IPS DF 6.9 (cell line): Measurements from ENCODE around the gene SNX17.
A peak's percentile ranks its signal among the peaks of the same experiment; 100 is the strongest.

Experiments used
- DNase-seq: peaks from one replicate; pipeline ENCODE4 v3.0.0-alpha.2; 2013; ENCODE audit warnings: low read depth, low spot score
- H3K27ac ChIP-seq: one replicate; pipeline ENCODE4 v1.5.1; 2013; ENCODE audit warnings: low read length, control low read depth
- H3K27me3 ChIP-seq: 2 replicates; pipeline ENCODE4 v1.6.1; 2013; ENCODE audit warnings: mild to moderate bottlenecking, low read length; ENCODE audit not compliant: control insufficient read depth, insufficient read depth
- H3K36me3 ChIP-seq: 2 replicates; pipeline ENCODE4 v1.6.1; 2013; ENCODE audit warnings: low read length; ENCODE audit not compliant: control insufficient read depth, insufficient read depth
- H3K4me1 ChIP-seq: 2 replicates; pipeline ENCODE4 v1.6.1; 2013; ENCODE audit warnings: low read length; ENCODE audit not compliant: control insufficient read depth, insufficient read depth
- H3K4me3 ChIP-seq: 2 replicates; pipeline ENCODE4 v1.5.1; 2013; ENCODE audit warnings: mild to moderate bottlenecking, low read length
- H3K9me3 ChIP-seq: 2 replicates; pipeline ENCODE4 v1.6.1; 2013; ENCODE audit warnings: low read length, inconsistent platforms; ENCODE audit not compliant: control insufficient read depth, insufficient read depth
- WGBS: extraction: QIAGEN DNeasy Blood & Tissue Kit; methylation state at CpG from one replicate; pipeline ENCODE4 v1.1.7; 2013; ENCODE audit warnings: mixed read lengths, missing lambda C conversion rate; ENCODE audit not compliant: insufficient read length, insufficient coverage; 5-methylcytosine and 5-hydroxymethylcytosine counted together

Gene SNX17, protein sequence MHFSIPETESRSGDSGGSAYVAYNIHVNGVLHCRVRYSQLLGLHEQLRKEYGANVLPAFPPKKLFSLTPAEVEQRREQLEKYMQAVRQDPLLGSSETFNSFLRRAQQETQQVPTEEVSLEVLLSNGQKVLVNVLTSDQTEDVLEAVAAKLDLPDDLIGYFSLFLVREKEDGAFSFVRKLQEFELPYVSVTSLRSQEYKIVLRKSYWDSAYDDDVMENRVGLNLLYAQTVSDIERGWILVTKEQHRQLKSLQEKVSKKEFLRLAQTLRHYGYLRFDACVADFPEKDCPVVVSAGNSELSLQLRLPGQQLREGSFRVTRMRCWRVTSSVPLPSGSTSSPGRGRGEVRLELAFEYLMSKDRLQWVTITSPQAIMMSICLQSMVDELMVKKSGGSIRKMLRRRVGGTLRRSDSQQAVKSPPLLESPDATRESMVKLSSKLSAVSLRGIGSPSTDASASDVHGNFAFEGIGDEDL

GRCh38 chr2:27370026-27370815 lies at the start of gene SNX17, which contains the start of gene EIF2B4:
TSS of gene SNX17 (plus strand) at chr2:27370616. CDS start at chr2:27370744, 128 bp downstream.
TSS of gene EIF2B4 (minus strand) at chr2:27370338. CDS start at chr2:27370314, 24 bp downstream.
- Histone ChIP-seq H3K27me3 (no peaks in the 10 kb centered on the region), H3K36me3 (peaks cover 27% of the 10 kb centered on the region), H3K4me3 (peak within 1 kb of the TSS; percentile 95), H3K4me1 (peaks cover 3% of the 10 kb centered on the region), H3K27ac (no peak within 1 kb of the TSS), H3K9me3 (no peaks in the 10 kb centered on the region)
- DNase-seq = peak; percentile 95
- no CpG with 5 or more reads among the region's 85 CpGs for WGBS

- Histone ChIP-seq H3K36me3 (no peaks in the 10 kb centered on the region), H3K4me1 (peaks cover 5% of the 10 kb centered on the region), H3K27me3 (no peaks in the 10 kb centered on the region), H3K4me3 (no peak overlapping the region), H3K27ac (no peak overlapping the region), H3K9me3 (no peaks in the 10 kb centered on the region)
- DNase-seq = no peak
- WGBS = no CpG with 5 or more reads among the region's 8 CpGs
These were observed 49.4 kb upstream of the SNX17 start for GRCh38 chr2:27320958-27321543.

GRCh38 chr2:27322301-27322765 lies 48.1 kb upstream of the SNX17 start:
- H3K9me3 ChIP-seq = no peaks in the 10 kb centered on the region
- no peak for DNase-seq
- H3K36me3 ChIP-seq = peaks cover 7% of the 10 kb centered on the region; the same call in 1 of the 2 replicates
- peak overlapping the region; percentile 55 for H3K4me3 ChIP-seq
- H3K4me1 ChIP-seq = peaks cover 4% of the 10 kb centered on the region; the same call in 1 of the 2 replicates
- H3K27me3 ChIP-seq = no peaks in the 10 kb centered on the region
- WGBS = no CpG with 5 or more reads among the region's 10 CpGs
- no peak overlapping the region for H3K27ac ChIP-seq

GRCh38 chr2:27322766-27323595 lies 47.4 kb upstream of the SNX17 start, which contains the start of gene MPV17:
TSS of gene MPV17 (minus strand) at chr2:27323097. CDS start at chr2:27322517, 580 bp downstream.
- peaks cover 7% of the 10 kb centered on the region; the same call in 1 of the 2 replicates for H3K36me3 ChIP-seq
- no peak within 1 kb of the TSS for H3K27ac ChIP-seq
- no peaks in the 10 kb centered on the region for H3K9me3 ChIP-seq
- peak within 1 kb of the TSS; percentile 55 for H3K4me3 ChIP-seq
- no peaks in the 10 kb centered on the region for H3K27me3 ChIP-seq
- no CpG with 5 or more reads among the region's 39 CpGs for WGBS
- H3K4me1 ChIP-seq = peaks cover 4% of the 10 kb centered on the region; the same call in 1 of the 2 replicates
- peak; percentile 84 for DNase-seq

GRCh38 chr2:27323596-27324285 lies 46.7 kb upstream of the SNX17 start:
- Histone ChIP-seq H3K4me1 (peaks cover 4% of the 10 kb centered on the region; the same call in 1 of the 2 replicates), H3K36me3 (peaks cover 14% of the 10 kb centered on the region; the same call in 1 of the 2 replicates), H3K4me3 (peak overlapping the region; percentile 55; the same call in 1 of the 2 replicates), H3K27me3 (no peaks in the 10 kb centered on the region), H3K27ac (no peak overlapping the region), H3K9me3 (no peaks in the 10 kb centered on the region)
- no peak for DNase-seq
- no CpG with 5 or more reads among the region's 5 CpGs for WGBS

GRCh38 chr2:27324720-27325119 lies 45.7 kb upstream of the SNX17 start:
- WGBS = no CpG with 5 or more reads among the region's 5 CpGs
- Histone ChIP-seq H3K27ac (no peak overlapping the region), H3K4me3 (no peak overlapping the region), H3K36me3 (peaks cover 19% of the 10 kb centered on the region; the same call in 1 of the 2 replicates), H3K27me3 (no peaks in the 10 kb centered on the region), H3K4me1 (peaks cover 4% of the 10 kb centered on the region; the same call in 1 of the 2 replicates), H3K9me3 (no peaks in the 10 kb centered on the region)
- DNase-seq = no peak

DNA sequence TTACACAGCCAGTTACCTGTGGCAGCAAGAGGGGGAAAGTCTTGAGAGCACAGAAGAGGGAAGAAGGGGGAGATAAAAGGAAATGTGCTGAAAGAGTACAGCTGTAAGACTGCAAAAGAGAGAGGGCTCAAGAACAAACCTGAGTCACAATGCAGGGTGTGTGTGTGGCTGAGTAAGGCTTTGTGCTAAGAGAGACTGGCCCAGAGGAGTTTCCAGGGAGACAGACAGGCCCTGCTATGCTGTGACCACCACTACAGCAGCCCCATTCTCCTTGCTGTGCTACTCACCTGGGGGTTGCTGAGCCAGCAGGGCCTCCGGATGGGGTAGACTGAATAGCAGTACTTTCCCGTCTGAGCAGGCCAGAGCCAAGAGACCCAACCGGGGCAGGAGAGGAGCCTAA lies 35.1 kb upstream of the SNX17 start:
- no peaks in the 10 kb centered on the region for H3K4me1 ChIP-seq
- peaks cover 33% of the 10 kb centered on the region for H3K36me3 ChIP-seq
- no peak overlapping the region for H3K4me3 ChIP-seq
- no peak overlapping the region for H3K27ac ChIP-seq
- H3K9me3 ChIP-seq = no peaks in the 10 kb centered on the region
- H3K27me3 ChIP-seq = no peaks in the 10 kb centered on the region
- DNase-seq = no peak
- no CpG with 5 or more reads among the region's 3 CpGs for WGBS

- no peaks in the 10 kb centered on the region for H3K4me1 ChIP-seq
- H3K9me3 ChIP-seq = no peaks in the 10 kb centered on the region
- H3K27ac ChIP-seq = no peak overlapping the region
- no peaks in the 10 kb centered on the region for H3K27me3 ChIP-seq
- H3K4me3 ChIP-seq = no peak overlapping the region
- DNase-seq = no peak
- WGBS = no CpG with 5 or more reads among the region's 7 CpGs
- H3K36me3 ChIP-seq = peaks cover 33% of the 10 kb centered on the region
These were observed 34.2 kb upstream of the SNX17 start for GRCh38 chr2:27336173-27336572.

DNA sequence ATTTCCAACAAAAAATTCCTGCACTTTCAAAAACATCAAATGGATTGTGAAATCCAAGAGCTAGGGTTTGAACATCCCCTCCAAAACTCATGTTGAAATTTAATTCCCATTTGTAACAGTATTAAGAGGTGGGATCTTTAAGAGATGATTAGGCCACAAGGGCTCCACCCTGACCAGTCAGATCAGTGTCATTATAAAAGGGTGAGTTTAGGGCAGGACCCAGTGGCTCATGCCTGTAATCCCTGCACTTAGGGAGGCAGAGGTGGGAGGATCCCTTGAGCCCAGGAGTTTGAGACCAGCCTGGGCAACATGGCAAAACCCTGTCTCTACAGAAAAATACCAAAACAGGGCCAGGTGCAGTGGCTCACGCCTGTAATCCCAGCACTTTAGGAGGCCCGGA lies 22.8 kb upstream of the SNX17 start:
- Histone ChIP-seq H3K36me3 (peaks cover 8% of the 10 kb centered on the region; the same call in 1 of the 2 replicates), H3K27ac (no peak overlapping the region)
- no CpG with 5 or more reads among the region's 2 CpGs for WGBS

More for the DNA sequence above, 22.8 kb upstream of the SNX17 start:
- Histone ChIP-seq H3K9me3 (no peaks in the 10 kb centered on the region), H3K27me3 (no peaks in the 10 kb centered on the region), H3K4me3 (no peak overlapping the region), H3K4me1 (no peaks in the 10 kb centered on the region)
- no peak for DNase-seq
